ENCODE data around the gene UGGT1. TPM values are rescaled to one million over a fixed set of nuclear protein-coding genes. Genes with fewer than 3 reads are reported as not detected.

Gene UGGT1
- total and polyA plus RNA-seq, 8 donors = 2.0 to 83.6 (median 18.8) TPM

GRCh38 chr2:128196026-128196425 is 105.0 kb downstream of the UGGT1 start:
- H3K4me3 ChIP-seq = peak overlapping the region in 2 of 4 donors; percentile 1
- TF ChIP-seq POLR2AphosphoS5 (IDR thresholded peaks at IDR 0.05) = no peak
- no peak for TF ChIP-seq POLR2A (IDR thresholded peaks at IDR 0.05)
- no peak for TF ChIP-seq EP300 (IDR thresholded peaks at IDR 0.05)
- no peak for TF ChIP-seq CTCF (IDR thresholded peaks at IDR 0.05)
- H3K27me3 ChIP-seq = no peaks in the 10 kb centered on the region
- intact Hi-C loops (cut with DNase I; ENCODE audit: low total_unique reads) = no loop called here
- H3K27ac ChIP-seq = peak overlapping the region in 4 of 5 donors; percentile 53 to 73 (median 68)
- no peaks in the 10 kb centered on the region for H3K9me3 ChIP-seq
- 43 to 63% (median 47%) methylated on average over 5 of the region's 5 CpGs for WGBS, 5 donors
- DNase-seq = peak in 1 of 2 donors; percentile 37
- H3K36me3 ChIP-seq = peaks cover 2 to 15% (median 14%) of the 10 kb centered on the region in 4 donors
- peaks cover 14 to 30% (median 25%) of the 10 kb centered on the region in 4 donors for H3K4me1 ChIP-seq

GRCh38 chr2:128196471-128196931 is 105.5 kb downstream of the UGGT1 start:
- DNase-seq = peak; percentile 43 to 81
- intact Hi-C loops (cut with DNase I; ENCODE audit: low total_unique reads) = no loop called here
- WGBS, 5 donors = 15 to 28% (median 23%) methylated on average over 6 of the region's 6 CpGs
- Histone ChIP-seq H3K4me1 (peaks cover 14 to 30% (median 25%) of the 10 kb centered on the region in 4 donors), H3K9me3 (no peaks in the 10 kb centered on the region), H3K27me3 (no peaks in the 10 kb centered on the region), H3K27ac (peak overlapping the region; percentile 53 to 73 (median 66)), H3K36me3 (peaks cover 2 to 11% (median 9%) of the 10 kb centered on the region in 4 donors), H3K4me3 (peak overlapping the region in 3 of 4 donors; percentile 1 to 3 (median 1))
- TF ChIP-seq POLR2AphosphoS5 (IDR thresholded peaks at IDR 0.05) = peak in 2 of 3 donors; percentile 60 to 85
- no peak for TF ChIP-seq EP300 (IDR thresholded peaks at IDR 0.05)
- TF ChIP-seq CTCF (IDR thresholded peaks at IDR 0.05) = no peak
- no peak for TF ChIP-seq POLR2A (IDR thresholded peaks at IDR 0.05)

GRCh38 chr2:128197059-128197458 is 106.1 kb downstream of the UGGT1 start:
- Histone ChIP-seq H3K4me1 (peaks cover 14 to 30% (median 25%) of the 10 kb centered on the region in 4 donors), H3K27me3 (no peaks in the 10 kb centered on the region), H3K27ac (peak overlapping the region in 4 of 5 donors; percentile 53 to 73 (median 68)), H3K9me3 (no peaks in the 10 kb centered on the region), H3K4me3 (no peak overlapping the region), H3K36me3 (peaks cover 0 to 6% (median 4%) of the 10 kb centered on the region in 4 donors)
- DNase-seq = no peak
- 78 to 91% (median 90%) methylated on average over 8 of the region's 8 CpGs for WGBS, 5 donors
- intact Hi-C loops (cut with DNase I; ENCODE audit: low total_unique reads) = no loop called here
- TF ChIP-seq CTCF (IDR thresholded peaks at IDR 0.05) (no peak), EP300 (IDR thresholded peaks at IDR 0.05) (no peak), POLR2A (IDR thresholded peaks at IDR 0.05) (no peak), POLR2AphosphoS5 (IDR thresholded peaks at IDR 0.05) (no peak)

- intact Hi-C loops (cut with DNase I; ENCODE audit: low total_unique reads) = no loop called here
- TF ChIP-seq CTCF (IDR thresholded peaks at IDR 0.05) = no peak
- TF ChIP-seq POLR2AphosphoS5 (IDR thresholded peaks at IDR 0.05) = no peak
- no peak overlapping the region for H3K27ac ChIP-seq
- no peaks in the 10 kb centered on the region for H3K9me3 ChIP-seq
- no peak overlapping the region for H3K4me3 ChIP-seq
- peak in 1 of 2 donors; percentile 27 for DNase-seq
- peaks cover 14 to 30% (median 25%) of the 10 kb centered on the region in 4 donors for H3K4me1 ChIP-seq
- WGBS, 5 donors = 55 to 79% (median 64%) methylated on average over 3 of the region's 3 CpGs
- H3K36me3 ChIP-seq = no peaks in the 10 kb centered on the region
- H3K27me3 ChIP-seq = no peaks in the 10 kb centered on the region
These were observed 107.7 kb downstream of the UGGT1 start for GRCh38 chr2:128198656-128199055.
